CD4-positive, alpha-beta T cell treated with Interleukin-6 at 100 ng/mL for 8 hours (primary cell): Measurements from ENCODE around the gene MYO18A.
"Not testable (repeated sequence)": the region's sequence is repeated elsewhere in the genome, so short reads cannot be mapped to it uniquely, and the experiment has no call there.

Source experiments
- DNase-seq: peaks from one replicate; pipeline ENCODE4 v3.0.0-alpha.2; 2020; ENCODE audit warnings: mixed read lengths, low spot score

The MYO18A gene, protein sequence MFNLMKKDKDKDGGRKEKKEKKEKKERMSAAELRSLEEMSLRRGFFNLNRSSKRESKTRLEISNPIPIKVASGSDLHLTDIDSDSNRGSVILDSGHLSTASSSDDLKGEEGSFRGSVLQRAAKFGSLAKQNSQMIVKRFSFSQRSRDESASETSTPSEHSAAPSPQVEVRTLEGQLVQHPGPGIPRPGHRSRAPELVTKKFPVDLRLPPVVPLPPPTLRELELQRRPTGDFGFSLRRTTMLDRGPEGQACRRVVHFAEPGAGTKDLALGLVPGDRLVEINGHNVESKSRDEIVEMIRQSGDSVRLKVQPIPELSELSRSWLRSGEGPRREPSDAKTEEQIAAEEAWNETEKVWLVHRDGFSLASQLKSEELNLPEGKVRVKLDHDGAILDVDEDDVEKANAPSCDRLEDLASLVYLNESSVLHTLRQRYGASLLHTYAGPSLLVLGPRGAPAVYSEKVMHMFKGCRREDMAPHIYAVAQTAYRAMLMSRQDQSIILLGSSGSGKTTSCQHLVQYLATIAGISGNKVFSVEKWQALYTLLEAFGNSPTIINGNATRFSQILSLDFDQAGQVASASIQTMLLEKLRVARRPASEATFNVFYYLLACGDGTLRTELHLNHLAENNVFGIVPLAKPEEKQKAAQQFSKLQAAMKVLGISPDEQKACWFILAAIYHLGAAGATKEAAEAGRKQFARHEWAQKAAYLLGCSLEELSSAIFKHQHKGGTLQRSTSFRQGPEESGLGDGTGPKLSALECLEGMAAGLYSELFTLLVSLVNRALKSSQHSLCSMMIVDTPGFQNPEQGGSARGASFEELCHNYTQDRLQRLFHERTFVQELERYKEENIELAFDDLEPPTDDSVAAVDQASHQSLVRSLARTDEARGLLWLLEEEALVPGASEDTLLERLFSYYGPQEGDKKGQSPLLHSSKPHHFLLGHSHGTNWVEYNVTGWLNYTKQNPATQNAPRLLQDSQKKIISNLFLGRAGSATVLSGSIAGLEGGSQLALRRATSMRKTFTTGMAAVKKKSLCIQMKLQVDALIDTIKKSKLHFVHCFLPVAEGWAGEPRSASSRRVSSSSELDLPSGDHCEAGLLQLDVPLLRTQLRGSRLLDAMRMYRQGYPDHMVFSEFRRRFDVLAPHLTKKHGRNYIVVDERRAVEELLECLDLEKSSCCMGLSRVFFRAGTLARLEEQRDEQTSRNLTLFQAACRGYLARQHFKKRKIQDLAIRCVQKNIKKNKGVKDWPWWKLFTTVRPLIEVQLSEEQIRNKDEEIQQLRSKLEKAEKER (N-terminal part only)

GRCh38 chr17:29180034-29180787 lies at the start of gene MYO18A:
Gene MYO18A, minus strand, starts transcription at chr17:29180398. Its CDS starts 13,458 bp downstream, at chr17:29166940.
- DNase-seq: peak; percentile 72

- DNase-seq: no peak
These were observed 45.2 kb upstream of the MYO18A start for GRCh38 chr17:29225396-29225795.

DNA sequence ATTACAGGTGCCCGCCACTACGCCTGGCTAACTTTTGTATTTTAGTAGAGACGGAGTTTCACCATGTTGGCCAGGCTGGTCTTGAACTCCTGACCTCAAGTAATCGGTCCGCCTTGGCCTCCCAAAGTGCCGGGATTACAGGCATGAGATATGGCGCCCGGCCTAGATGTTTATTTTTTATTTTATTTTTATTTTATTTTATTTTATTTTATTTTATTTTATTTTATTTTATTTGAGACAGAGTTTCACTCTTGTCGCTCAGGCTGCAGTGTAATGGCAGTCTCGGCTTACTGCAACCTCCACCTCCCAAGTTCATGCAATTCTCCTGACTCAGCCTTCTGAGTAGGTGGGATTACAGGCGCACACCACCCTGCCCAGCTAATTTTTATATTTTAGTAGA lies 41.1 kb upstream of the MYO18A start:
- DNase-seq: not testable (repeated sequence)

DNA sequence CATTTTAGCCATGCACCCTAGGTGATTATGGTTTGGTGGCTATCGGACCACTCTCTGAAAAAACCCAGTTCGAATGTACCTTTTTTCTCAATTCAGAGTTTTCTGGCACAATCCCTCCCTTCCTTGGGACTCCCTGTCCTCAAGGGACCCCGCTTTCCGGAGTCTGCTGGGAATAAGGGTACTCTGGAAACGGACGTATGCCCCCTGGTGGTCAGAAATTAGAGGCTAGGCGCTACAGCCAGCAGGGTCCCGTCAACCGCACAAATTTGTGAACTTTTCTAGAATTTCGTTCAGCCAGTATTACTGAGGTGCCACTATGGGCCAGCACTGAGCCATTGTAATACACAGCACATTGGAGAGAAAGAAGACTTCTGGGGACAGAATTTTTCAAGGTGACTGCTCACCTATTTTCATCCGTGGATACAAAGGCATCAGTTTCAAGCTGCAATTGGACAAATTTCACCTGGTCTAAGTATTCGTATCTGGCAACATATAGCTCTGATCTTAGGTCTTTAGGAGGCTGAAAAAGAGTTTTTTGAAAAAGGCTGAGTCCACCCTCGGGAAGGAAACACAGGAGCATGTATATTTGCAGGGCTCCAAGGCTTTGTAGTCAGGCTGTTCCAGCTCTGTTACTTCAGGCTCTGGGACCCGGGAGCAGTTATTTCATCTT lies 39.3 kb upstream of the MYO18A start:
- peak; percentile 66 for DNase-seq

- DNase-seq: no peak
These were observed 36.7 kb upstream of the MYO18A start for GRCh38 chr17:29216856-29217255.

DNA sequence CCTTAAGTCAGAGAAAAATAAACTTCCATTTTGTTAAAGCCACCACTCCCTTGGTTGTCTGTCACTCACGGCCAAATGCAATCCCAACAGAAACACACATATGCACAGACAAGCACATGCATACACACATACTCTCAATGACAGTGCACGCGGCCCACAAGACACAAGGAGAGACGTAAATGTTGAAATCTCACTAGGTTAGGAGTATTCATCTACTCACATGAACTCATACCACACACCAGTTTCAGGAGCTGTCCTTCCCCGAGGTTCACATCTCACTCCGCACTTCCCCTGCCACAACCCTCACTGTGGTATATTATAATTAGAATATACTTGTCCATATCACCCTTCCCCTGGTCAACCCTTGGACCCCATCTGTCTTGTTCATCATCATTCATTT lies 36.0 kb upstream of the MYO18A start:
- DNase-seq: no peak

DNA sequence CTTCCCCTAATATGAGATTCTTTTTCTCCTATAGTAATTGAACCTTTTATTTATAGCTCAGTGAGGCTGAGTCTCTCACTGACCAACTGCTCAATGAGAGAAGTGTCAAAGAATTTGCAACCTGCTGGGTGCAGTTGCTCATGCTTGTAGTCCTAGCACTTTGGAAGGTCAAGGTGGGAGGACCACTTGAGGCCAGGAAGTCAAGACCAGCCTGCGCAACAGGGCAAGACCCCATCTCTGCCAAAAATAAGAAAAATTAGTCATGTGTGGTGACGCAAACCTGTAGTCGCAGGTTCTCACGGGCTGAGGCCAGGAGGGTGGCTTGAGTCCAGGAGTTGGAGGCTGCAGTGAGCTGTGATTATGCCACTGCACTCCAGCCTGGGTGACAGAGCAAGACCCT lies 35.5 kb upstream of the MYO18A start:
- DNase-seq: no peak

DNA sequence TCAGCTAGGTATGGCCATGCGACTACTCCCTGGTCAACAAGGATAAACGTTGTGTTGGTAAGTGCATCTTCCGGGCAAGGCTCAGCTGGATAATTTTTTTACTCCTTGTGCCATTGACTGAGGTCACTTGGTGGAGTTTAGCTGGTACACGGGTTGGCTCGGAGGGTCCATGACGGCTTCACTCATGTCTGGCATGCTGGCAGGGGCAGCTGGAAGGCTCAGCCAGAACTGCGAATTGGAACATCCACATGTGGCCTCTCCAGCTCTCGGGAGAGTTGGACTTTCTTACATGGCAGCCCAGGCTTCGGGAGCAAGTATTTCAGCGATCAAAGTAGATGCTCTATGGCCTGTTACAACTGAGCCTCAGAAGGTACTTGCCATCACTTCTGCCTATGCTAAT lies 35.0 kb upstream of the MYO18A start:
- DNase-seq: no peak

- no peak for DNase-seq
These were observed 34.3 kb upstream of the MYO18A start for GRCh38 chr17:29214215-29215146.

- no peak for DNase-seq
These were observed 32.5 kb upstream of the MYO18A start for GRCh38 chr17:29212681-29213121.

GRCh38 chr17:29212094-29212631 lies 32.0 kb upstream of the MYO18A start:
- no peak for DNase-seq

DNA sequence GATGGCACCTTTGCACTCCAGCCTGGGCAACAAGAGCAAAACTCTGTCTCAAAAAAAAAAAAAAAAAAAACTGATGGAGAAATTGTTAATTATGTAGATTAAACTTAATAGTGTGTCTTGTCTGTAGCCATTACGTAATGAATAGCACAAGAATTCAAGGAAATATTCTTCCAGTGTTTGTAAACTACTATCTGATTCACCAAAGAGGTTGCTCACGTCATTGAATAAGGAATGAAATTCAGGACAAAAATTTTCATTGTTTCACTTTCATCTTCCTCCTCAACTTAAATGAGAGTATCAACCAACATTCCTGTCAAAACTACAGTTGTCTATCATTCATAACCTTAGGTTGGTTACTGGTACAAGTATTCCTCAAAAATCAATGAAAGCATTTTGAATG lies 30.7 kb upstream of the MYO18A start:
- DNase-seq: no peak

DNA sequence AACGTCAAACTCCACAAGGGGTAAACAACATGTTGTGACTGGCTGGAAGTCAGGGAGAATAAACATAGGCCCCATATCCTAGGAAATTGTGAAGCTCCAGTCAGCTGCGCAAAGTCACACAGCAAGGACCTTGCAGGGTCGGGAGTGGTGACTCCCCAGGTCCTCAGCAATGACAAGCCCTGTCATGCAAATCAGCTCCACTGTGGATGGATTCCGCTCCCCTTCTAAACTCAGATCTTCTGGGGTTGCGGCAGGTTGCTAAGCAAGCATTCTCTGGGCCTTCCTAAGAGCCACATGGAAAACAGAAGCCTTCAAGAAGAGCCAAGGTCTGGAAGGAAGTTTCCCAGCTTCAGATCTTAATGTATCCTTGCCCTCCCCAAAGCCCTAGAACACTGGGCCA lies 28.9 kb upstream of the MYO18A start:
- DNase-seq: no peak

DNA sequence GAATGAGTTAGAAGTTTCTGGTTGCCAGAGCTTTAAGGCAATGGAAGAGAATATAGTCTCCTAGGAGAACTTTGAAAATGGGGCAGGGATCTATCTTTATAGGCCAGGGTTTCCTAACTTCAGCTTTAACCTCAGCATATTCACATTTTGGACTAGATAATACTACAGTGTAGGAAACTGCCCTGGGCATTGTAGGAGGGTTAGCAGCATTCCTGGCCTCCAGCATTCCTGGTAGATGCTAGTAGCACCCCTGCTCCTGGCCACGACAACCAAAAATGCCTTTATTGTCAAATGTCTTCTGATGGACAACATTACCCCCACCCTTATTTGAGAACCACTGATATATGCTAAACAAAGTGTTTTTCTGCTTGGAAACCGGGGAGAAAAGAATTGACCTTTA lies 27.8 kb upstream of the MYO18A start:
- DNase-seq: no peak

DNA sequence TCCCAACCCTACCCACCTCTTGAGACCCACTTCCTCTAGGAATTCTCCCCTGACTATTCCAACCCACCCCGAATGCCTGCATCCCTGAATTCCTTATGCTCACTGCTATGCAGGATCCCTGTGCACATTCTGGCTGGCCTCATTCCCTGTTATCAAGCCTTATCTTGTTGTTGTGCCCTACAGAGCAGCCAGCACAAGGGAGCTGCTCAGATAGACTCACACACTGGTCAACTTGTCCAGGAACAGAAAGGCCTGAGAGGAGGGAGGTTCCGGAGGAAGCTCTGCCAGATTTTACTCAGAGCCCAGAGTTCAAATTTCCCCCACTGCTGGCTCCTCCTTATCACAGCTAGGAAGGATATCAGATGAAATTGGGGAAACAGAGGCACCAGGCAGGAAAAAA lies 24.8 kb upstream of the MYO18A start:
- no peak for DNase-seq

DNA sequence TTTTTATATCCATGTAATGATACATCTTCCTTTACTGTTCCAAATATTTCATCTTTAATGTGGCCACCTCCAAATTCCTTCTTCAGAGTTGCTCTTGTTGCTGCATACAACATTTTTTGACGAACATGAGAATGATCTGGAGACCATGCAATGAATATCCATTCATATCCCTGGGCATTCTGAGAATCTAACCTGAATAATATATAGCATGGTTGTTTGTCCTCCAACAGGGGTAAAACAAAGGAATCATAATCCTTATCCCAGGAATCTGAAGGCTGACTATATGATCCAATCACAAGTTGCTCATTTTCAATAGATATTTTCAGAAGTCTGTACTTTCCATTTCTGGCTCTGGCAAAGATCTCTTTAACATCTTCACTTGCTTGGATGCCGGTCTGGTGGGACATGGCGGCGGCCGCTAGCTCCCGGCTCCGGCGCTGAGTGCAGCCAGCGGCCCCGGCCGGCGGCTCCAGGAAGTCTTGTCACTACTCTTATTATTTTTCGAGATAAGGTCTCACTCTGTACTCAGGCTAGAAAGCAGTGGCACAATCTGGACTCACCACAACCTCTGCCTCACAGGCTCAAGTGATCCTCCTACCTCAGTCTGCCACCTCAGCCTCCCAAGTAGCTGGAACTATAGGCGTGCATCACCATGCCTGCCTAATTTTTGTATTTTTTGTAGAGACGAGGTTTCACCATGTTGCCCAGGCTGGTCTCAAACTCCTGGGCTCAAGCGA lies 24.0 kb upstream of the MYO18A start:
- not testable (repeated sequence) for DNase-seq

- DNase-seq: no peak
These were observed 17.5 kb upstream of the MYO18A start for GRCh38 chr17:29197516-29198272.
